ENCODE results near the gene RRP15.

The RRP15 gene

DNA sequence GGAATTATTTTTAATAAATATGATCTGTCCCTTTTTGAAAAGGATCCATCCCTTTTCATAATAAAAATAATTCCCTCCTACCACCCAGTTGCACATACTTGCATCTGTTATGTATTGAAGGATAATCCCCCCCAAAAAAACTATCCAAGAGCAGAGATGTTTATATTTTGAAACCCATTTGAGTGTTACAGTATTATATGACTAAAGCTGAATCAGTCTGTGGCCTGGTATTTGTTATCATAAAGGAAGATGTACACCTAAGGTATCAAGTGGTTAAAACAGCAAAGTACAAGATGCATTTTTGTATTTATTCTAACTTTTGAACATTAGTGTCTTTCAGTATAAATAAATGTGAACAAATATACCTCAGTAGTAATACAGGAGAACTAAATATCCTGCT, 47.3 kb downstream of the RRP15 start:
- intact Hi-C loops (cut with DNase I): loop anchor here (5.0 to 10.0 kb wide), 3 partner anchors 1082 to 1330 kb away; no protein-coding TSS in a partner anchor

DNA sequence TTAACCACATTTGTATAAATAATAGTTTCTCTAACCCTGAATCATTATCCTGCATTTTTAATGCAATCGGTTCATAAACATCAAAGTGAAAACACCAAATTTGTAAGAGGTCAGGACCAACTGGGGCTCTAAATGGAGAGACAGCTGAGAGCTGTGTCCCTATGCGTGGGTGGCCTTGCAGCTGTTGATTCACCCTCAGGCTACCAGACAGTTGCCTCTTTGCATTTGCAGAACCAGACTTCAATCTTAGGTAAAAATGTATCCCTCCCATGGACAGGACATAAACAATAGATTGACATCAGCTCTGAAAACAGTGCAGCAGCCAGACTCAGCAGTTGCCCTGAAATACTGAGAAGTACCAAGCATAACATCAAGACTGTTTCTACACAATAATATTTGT, 51.2 kb downstream of the RRP15 start:
- intact Hi-C loops (cut with DNase I): loop anchor here (5.0 to 10.0 kb wide), 2 partner anchors 181 to 1078 kb away; no protein-coding TSS in a partner anchor
- no peak for DNase-seq

More for the DNA sequence above, 47.3 kb downstream of the RRP15 start:
- DNase-seq: no peak

DNA sequence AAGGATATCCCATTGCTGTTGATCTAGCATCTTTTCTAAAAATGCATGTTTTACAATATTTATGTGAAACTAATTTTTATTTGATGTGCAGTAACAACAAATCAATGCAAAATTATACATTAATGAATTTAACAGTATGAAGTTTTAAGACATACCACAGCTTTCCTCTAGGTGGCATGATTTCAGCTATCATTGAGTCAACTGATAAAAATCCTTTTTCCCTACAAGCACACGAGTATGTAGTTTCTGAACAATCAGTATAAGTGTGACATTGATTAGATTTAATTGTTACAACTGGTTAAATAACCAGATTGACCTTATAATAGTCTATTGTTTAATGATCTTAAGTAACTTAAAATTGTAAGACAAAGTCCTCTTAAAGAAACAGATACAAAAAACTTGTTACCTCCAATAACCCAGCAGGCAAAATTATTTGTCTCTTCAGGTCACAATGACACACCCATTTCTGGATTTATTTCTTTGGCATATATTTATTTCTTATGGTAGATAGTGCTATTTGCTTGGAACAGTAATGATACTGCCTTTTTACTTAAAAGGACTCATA, 54.3 kb downstream of the RRP15 start:
- intact Hi-C loops (cut with DNase I): loop anchor here (2.0 to 10.0 kb wide), 3 partner anchors 178 to 1473 kb away; no protein-coding TSS in a partner anchor

DNA sequence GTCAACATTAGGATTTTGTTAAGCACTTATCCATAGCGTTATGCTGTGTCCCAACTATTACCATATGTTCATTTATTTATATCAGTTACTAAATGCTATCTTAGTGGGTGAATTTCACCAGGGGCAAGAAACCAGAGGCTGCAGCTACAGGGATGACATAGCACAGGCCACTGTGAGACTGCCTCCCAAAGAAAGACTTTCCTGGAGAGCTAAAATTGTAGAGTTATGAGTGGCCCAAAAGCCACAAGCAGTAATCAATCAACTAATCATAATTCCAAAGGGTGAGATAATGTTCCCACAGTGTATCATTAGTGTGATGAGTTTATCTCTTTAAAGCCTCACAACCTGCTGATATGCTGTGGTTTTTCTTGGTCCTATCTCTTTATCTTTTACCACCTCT, 56.2 kb downstream of the RRP15 start:
- DNase-seq: no peak
- intact Hi-C loops (cut with DNase I): no loop called here

More for the DNA sequence above, 54.3 kb downstream of the RRP15 start:
- no peak for DNase-seq

DNA sequence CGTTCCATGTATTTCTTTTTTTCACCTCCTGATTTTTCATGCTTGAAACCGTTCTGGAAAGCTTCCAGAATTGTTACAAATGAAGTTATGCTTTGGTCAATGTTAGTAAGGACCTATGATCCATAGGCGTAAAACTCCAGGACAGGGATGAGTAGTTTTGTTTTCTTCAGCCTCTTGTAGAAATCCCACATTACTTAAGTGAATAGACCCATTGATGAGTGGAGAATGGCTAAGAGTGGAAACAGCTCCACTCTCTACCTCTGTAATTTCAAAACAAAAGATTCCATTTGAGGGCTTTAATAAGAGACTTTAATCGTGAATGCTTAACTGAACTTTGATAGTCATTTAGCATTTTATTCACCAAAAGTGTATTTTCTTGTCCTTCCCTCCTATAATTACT, 57.0 kb downstream of the RRP15 start:
- no peak for DNase-seq
- intact Hi-C loops (cut with DNase I): no loop called here

DNA sequence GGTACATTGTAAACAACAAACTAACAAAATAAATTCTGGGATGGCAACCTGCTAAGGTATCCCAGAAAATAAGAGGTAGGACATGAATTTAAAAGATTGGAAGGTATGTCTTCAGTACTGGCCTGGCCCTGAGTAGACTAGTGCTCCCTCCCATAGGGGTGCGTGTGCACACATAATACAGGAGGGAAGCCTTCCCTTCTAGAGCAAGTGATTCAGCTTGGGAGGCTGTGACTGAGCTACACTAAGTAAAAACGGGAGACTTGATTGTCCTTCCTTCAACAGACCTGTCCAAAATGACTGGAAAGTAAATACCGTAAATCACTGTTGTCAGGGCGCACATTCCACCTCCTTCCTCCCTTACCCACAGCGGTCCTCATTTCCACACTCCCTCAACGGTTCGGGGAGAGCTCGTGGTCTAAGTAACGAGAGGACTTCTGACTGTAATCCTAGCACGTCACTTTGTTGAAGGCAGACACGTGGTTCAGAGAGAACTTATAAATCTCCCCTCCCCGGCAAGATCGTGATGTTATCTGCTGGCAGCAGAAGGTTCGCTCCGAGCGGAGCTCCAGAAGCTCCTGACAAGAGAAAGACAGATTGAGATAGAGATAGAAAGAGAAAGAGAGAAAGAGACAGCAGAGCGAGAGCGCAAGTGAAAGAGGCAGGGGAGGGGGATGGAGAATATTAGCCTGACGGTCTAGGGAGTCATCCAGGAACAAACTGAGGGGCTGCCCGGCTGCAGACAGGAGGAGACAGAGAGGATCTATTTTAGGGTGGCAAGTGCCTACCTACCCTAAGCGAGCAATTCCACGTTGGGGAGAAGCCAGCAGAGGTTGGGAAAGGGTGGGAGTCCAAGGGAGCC, 60.0 kb downstream of the RRP15 start, which contains the start of gene TGFB2:
TSS of gene TGFB2 (plus strand) at position 523 of the 859 bp plus-strand sequence. CDS start 1,366 bp downstream, outside the sequence.
- peak in 4 of 10 donors; percentile 40 to 80 (median 60) for DNase-seq
- intact Hi-C loops (cut with DNase I): loop anchor here (5.0 kb wide), 2 partner anchors 827 to 1317 kb away; partner anchors contain the start of gene LYPLAL1

DNA sequence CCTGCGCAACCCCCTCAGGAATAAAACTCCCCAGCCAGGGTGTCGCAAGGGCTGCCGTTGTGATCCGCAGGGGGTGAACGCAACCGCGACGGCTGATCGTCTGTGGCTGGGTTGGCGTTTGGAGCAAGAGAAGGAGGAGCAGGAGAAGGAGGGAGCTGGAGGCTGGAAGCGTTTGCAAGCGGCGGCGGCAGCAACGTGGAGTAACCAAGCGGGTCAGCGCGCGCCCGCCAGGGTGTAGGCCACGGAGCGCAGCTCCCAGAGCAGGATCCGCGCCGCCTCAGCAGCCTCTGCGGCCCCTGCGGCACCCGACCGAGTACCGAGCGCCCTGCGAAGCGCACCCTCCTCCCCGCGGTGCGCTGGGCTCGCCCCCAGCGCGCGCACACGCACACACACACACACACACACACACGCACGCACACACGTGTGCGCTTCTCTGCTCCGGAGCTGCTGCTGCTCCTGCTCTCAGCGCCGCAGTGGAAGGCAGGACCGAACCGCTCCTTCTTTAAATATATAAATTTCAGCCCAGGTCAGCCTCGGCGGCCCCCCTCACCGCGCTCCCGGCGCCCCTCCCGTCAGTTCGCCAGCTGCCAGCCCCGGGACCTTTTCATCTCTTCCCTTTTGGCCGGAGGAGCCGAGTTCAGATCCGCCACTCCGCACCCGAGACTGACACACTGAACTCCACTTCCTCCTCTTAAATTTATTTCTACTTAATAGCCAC, 60.7 kb downstream of the RRP15 start:
- intact Hi-C loops (cut with DNase I): loop anchor here (5.0 kb wide), 2 partner anchors 826 to 1316 kb away; partner anchors contain the start of gene LYPLAL1
- DNase-seq: peak; percentile 28 to 92 (median 60)

DNA sequence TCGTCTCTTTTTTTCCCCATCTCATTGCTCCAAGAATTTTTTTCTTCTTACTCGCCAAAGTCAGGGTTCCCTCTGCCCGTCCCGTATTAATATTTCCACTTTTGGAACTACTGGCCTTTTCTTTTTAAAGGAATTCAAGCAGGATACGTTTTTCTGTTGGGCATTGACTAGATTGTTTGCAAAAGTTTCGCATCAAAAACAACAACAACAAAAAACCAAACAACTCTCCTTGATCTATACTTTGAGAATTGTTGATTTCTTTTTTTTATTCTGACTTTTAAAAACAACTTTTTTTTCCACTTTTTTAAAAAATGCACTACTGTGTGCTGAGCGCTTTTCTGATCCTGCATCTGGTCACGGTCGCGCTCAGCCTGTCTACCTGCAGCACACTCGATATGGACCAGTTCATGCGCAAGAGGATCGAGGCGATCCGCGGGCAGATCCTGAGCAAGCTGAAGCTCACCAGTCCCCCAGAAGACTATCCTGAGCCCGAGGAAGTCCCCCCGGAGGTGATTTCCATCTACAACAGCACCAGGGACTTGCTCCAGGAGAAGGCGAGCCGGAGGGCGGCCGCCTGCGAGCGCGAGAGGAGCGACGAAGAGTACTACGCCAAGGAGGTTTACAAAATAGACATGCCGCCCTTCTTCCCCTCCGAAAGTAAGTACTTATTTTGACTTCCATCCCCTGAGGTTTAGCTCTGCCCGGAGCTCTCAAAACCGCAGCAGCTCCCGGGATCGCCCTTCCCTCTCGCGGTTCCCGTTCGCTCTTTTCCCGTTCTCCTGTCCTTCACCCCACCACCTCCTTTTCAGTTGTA, 61.5 kb downstream of the RRP15 start:
- DNase-seq: peak in 5 of 10 donors; percentile 22 to 84 (median 74)
- intact Hi-C loops (cut with DNase I): loop anchor here (5.0 kb wide), 2 partner anchors 826 to 1316 kb away; partner anchors contain the start of gene LYPLAL1

DNA sequence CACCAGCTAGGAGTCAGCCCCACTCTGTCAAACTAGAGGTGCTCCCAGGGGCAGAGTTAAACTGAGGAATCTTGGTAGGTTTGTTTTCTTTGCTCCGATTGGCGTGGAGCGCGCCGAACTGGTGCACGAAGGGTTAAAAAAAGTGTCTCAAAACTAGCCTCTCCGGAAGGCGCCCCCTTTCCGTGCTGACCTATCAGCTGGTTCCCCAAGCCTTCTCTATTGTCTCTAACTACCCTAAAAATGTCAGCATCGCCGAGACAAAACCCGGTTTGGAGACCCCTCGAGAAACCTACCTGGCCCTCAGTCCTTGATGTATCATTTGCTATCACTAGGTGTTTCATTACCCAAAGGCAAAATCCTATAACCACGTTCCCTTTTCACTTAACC, 62.2 kb downstream of the RRP15 start:
- peak in 2 of 10 donors; percentile 38 to 75 for DNase-seq
- intact Hi-C loops (cut with DNase I): loop anchor here (5.0 kb wide), 2 partner anchors 825 to 1315 kb away; partner anchors contain the start of gene LYPLAL1

DNA sequence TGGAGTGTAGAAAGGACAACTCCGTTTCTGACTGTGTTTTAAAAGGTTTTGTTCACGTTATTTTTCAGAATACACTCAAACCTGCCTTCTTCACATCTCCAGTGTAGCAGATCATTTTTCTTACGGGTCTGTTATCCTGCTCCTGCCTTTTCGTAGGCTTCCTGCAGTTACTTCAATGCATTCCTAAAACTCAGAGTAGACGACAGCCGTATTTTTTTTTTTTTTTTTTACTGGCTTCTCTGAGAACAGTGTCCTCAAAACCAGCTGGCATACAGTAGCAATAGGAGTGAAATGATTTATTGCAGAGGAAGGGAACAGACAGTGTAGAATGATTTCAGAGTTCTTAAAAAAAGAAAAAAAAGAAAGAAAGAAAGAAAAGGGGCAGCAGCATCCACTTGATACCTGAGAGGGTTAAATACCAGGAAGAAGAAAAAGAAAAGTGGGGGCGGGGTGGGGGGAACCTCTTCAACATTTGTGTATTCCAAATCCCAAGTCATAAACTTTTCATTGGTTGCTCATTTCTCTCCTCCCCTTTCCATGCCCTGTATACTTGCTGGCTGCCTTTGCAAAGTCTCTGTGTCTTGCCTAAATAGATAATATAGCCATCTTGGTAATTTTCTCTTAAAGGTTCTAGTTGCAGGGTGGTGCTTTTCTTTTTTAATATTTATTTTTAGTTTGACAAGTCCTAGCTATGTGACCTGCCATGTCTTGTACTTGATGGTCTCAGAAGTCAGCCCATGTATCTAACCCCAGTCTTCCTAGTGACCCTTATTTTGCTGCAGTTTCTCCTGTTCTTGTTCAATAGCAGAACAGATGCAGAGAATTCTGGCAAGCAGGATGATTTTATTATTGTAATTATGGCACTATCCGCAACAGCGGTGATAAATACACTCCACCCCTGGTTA, 62.9 kb downstream of the RRP15 start:
- intact Hi-C loops (cut with DNase I): loop anchor here (5.0 kb wide), 2 partner anchors 824 to 1314 kb away; partner anchors contain the start of gene LYPLAL1
- DNase-seq: no peak

DNA sequence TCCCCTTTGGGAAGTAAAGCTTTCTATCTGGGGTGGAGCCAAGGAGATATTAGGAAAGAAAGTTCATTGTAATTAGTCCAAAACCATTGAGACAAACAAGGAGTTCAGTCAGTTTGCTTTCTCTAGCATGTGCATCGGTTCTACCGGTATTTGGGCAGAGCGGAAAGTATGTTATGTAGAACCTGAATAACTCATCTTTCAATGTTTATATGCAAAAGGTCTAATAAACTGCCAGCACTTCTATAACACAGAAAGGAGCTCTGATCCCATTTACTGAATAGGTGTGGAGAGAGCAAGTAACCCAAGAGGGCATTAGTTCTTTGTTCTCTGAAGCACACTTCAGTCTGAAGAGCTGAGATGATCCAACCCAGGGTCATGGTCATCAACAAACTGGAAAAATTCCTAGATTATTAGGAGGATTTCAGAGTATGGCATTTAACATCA, 63.6 kb downstream of the RRP15 start:
- DNase-seq: no peak
- intact Hi-C loops (cut with DNase I): loop anchor here (5.0 kb wide), 2 partner anchors 824 to 1314 kb away; partner anchors contain the start of gene LYPLAL1

DNA sequence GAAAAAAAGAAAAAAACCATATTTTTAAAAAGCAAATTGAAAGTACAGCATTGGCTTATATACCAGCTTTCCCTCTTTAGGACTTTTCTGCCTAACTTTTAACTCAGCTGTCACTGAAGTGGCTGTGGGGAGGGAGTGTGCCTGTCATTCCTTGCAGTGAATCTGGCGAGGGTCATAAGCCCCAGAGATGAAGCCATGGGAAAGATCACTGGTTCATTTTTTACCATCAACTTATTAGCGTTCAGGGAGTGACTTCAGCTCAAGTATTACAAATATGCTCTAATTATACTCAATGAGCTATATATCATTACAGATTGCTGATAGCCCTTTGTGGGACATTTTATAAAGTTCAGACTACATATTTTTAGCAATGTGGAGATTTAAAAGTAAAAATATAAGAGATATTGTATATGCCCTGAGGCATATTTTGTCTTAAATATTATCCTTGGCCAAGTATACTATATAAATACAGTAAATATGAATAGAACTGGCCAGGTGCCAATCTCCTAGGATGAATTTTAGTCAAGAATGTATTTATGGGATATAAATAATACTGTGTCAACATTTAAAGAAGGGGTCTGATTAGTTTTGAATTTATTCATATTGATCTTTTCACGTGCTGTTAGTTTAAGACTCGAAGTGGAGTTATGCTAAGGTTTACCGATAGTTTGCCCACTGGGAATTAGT, 64.4 kb downstream of the RRP15 start:
- intact Hi-C loops (cut with DNase I): loop anchor here (5.0 kb wide), 2 partner anchors 823 to 1313 kb away; partner anchors contain the start of gene LYPLAL1
- DNase-seq: no peak

DNA sequence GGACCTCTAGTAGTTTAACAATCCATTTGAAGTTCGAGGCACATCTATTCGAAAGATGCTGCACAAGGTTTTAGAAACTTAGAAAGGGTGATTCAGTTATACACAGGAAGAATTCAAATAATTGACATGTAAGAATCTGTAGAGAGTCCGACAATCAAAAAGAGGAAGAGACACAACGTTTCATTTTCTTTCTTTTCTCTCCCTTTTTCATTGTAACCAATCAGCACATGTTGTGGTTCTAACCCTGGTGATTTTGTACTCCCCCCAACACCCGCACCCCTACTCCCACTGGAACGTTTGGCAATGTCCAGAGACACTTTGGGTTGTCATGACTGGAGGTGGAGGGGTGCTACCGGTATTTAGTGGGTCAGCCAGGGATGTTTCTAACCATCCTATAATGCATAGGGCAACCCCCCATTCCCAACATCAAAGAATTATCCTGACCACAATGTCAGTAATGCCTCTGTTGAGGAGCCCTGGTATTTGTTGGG, 65.0 kb downstream of the RRP15 start:
- intact Hi-C loops (cut with DNase I): no loop called here
- DNase-seq: no peak

DNA sequence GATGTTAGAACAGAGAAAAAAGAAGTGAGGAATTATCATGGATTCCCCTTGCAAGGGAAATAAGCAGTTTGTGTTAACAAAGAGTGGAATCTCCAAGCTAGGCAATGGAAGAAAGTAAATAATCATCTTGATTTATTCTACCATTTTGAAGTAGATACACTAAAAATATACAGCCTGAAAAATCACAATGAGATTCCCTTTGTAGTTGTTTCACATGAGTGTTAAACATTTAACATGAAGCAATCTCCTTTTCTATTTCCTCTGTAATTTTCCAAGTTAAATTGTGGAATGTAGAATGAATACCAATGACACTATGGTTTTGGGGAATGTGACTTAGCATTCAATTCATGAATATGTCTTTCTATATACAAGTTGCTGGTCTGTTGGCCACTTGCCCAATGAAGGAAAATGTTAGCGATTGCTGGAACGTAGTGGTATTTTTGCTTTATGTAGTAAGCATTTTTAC, 65.7 kb downstream of the RRP15 start:
- no peak for DNase-seq
- intact Hi-C loops (cut with DNase I): no loop called here

DNA sequence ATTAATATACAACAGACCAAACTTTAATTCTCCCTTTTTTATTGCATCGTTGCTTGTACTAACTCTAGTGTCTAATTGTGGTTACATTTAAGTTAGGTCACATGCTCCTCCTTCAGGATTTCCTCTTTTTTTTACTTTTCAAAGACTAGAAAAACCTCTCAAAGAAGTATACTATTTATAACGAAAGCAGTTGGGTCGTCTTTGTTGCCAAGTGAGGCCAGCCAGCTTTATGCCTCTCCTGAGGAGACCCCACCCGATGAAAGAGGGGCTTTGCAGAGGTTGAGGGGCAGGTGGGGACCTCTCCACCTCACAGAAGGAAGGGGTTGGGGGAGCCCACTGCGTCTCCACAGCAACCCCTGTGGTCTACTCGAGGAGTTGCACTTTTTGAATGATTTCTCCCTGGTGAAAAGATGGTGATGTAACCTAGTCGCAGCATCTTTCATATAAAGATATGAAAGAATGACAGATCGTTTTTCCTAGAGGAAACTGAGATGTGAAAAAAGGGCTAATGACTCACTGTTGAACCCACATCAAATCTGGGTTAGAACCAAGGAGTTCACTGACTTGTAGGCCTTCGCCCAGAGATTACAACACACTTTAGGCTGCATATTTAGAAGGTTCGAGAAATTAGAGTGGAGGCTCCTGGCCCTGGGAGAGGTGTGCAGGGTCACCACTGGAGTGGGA, 66.4 kb downstream of the RRP15 start:
- no peak for DNase-seq
- intact Hi-C loops (cut with DNase I): no loop called here

DNA sequence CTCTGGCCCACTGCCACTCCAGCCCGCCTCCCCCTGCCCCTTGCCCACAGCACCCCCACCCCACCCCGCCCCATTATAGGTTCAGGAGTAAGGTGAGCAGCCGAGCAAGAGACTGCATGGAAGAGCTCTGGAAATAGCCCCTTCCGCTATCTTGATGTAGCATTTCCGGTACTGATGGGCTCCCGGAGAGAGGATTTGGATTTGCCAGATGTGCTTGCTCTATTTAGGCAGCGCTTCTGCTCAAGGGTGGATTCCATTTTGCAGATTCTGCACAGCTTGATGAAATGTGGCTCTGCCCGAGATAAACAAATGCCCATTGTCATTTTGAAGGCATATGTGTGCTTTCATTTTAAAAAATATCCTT, 67.0 kb downstream of the RRP15 start:
- no peak for DNase-seq
- intact Hi-C loops (cut with DNase I): no loop called here

DNA sequence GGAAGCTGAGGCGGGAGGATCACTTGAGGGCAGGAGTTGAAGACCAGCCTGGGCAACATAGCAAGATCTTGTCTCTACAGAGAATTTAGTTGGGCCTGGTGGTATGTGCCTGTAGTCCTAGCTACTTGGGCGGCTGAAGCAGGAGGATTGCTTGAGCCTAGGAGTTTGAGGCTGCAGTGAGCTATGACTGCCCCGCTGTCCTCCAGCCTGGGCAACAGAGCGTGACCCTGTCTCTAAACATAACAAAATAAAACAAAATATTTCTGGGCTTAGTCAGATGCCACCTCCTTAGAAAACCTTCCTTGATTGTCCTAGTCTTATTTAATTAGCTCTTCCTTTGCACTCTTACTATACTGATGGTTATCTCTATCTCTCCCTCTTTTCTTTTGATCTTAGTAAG, 68.6 kb downstream of the RRP15 start:
- DNase-seq: no peak
- intact Hi-C loops (cut with DNase I): no loop called here

Data from posterior cingulate gyrus (tissue), 11 donors.